SK-N-SH (cell line): ENCODE results near the gene SDS. TPM values are rescaled to one million over a fixed set of nuclear protein-coding genes. Genes with fewer than 3 reads are reported as not detected.

Source experiments
- CTCF ChIA-PET: fragments of 300-600, 350-600 bp; formaldehyde crosslinking; extraction: SDS; loops from one replicate; lab custom pipeline; 2021; lab: Yijun Ruan, JAX
- POLR2A ChIA-PET: fragments of 350-600 bp; sonication (Branson Sonifier 250); formaldehyde crosslinking; extraction: SDS; loops from one replicate; lab custom pipeline; 2020; ENCODE audit warnings: antibody characterized with exemption, inconsistent platforms; lab: Yijun Ruan, JAX
- DNase-seq: peaks from one replicate; pipeline ENCODE4 v3.0.0; 2012
- H2AFZ ChIP-seq: fragments of 200-600 bp; sonication (generic); 2 replicates; pipeline ENCODE4 v1.8.1; 2016; ENCODE audit warnings: antibody characterized with exemption, mild to moderate bottlenecking, low read depth
- H3F3A ChIP-seq: fragments of 200-600 bp; sonication (generic); replicated peaks from 2 replicates; pipeline ENCODE3; 2016; ENCODE audit warnings: antibody characterized with exemption, mild to moderate bottlenecking; ENCODE audit not compliant: insufficient read depth
- H3K27ac ChIP-seq, 2 experiments: fragments of 200-500 bp in 1 of 2; fragments of 200-600 bp in 1 of 2; sonication (Bioruptor generic) in 1 of 2; sonication (generic), shearing (Covaris generic) in 1 of 2; 2 replicates each; pipeline versions ENCODE4 v1.5.1 to v1.6.1; 2014 to 2016; ENCODE audit warnings: low read depth in 2 of 2, inconsistent platforms in 1 of 2, low read length in 1 of 2, mild to moderate bottlenecking in 1 of 2, mixed read lengths in 1 of 2
- H3K27me3 ChIP-seq: fragments of 200-600 bp; sonication (generic), shearing (Covaris generic); 2 replicates; pipeline ENCODE4 v1.6.1; 2016; ENCODE audit warnings: mixed run types; ENCODE audit not compliant: insufficient read depth
- H3K36me3 ChIP-seq, 2 experiments: fragments of 200-500 bp in 1 of 2; fragments of 200-600 bp in 1 of 2; sonication (Bioruptor generic) in 1 of 2; sonication (generic) in 1 of 2; replicated peaks in 1 of 2; 2 replicates each; pipeline versions ENCODE3 to v1.5.1; 2014 to 2016; ENCODE audit warnings: low read length in 1 of 2, mild to moderate bottlenecking in 1 of 2; ENCODE audit not compliant: insufficient read depth in 2 of 2, control insufficient read depth in 1 of 2
- H3K4me1 ChIP-seq, 2 experiments: fragments of 200-500 bp in 1 of 2; fragments of 200-600 bp in 1 of 2; sonication (Bioruptor generic) in 1 of 2; sonication (generic), shearing (Covaris generic) in 1 of 2; 2 replicates each; pipeline versions ENCODE4 v1.5.1 to v1.6.1; 2014 to 2016; ENCODE audit warnings: low read depth in 1 of 2, low read length in 1 of 2, mixed run types in 1 of 2; ENCODE audit not compliant: insufficient read depth in 2 of 2, control insufficient read depth in 1 of 2
- H3K4me2 ChIP-seq: fragments of 200-600 bp; sonication (generic), shearing (Covaris generic); 2 replicates; pipeline ENCODE4 v1.6.1; 2017; ENCODE audit warnings: mixed run types
- H3K4me3 ChIP-seq, 2 experiments: fragments of 200-500 bp in 1 of 2; fragments of 200-600 bp in 1 of 2; sonication (Bioruptor generic) in 1 of 2; sonication (generic), shearing (Covaris generic) in 1 of 2; 2 replicates each; pipeline versions ENCODE4 v1.5.1 to v1.8.1; 2014 to 2016; ENCODE audit warnings: low read depth in 2 of 2, inconsistent platforms in 1 of 2, low read length in 1 of 2, mild to moderate bottlenecking in 1 of 2, mixed read lengths in 1 of 2, moderate library complexity in 1 of 2
- H3K79me2 ChIP-seq: fragments of 200-600 bp; sonication (generic); 2 replicates; pipeline ENCODE4 v1.8.1; 2017; ENCODE audit warnings: mild to moderate bottlenecking; ENCODE audit not compliant: insufficient read depth
- H3K9ac ChIP-seq: fragments of 200-600 bp; sonication (generic); 2 replicates; pipeline ENCODE4 v1.6.1; 2017; ENCODE audit warnings: mixed run types
- H3K9me2 ChIP-seq: fragments of 200-600 bp; sonication (generic); 2 replicates; pipeline ENCODE4 v1.6.1; 2017; ENCODE audit warnings: mixed run types
- H3K9me3 ChIP-seq: fragments of 200-600 bp; sonication (generic); 2 replicates; pipeline ENCODE4 v1.6.1; 2017; ENCODE audit warnings: mixed run types, mild to moderate bottlenecking, moderate library complexity
- H4K20me1 ChIP-seq: fragments of 200-600 bp; sonication (generic); 2 replicates; pipeline ENCODE4 v1.6.1; 2017; ENCODE audit warnings: mild to moderate bottlenecking, mixed run types; ENCODE audit not compliant: insufficient read depth
- CHD2 ChIP-seq: fragments of 150-350 bp; IDR thresholded peaks from 2 replicates; pipeline ENCODE4 v1.6.1; 2018; ENCODE audit warnings: low read length; ENCODE audit not compliant: partially characterized antibody
- EP300 ChIP-seq, 2 experiments: IDR thresholded peaks; 2 replicates each; pipeline versions ENCODE4 v1.4.0 to v1.6.1; 2012; ENCODE audit warnings: borderline replicate concordance in 1 of 2, low read depth in 1 of 2, low read length in 1 of 2
- EZH2phosphoT487 ChIP-seq: fragments of 200-600 bp; sonication (generic); IDR thresholded peaks from 2 replicates; pipeline ENCODE4 v1.6.1; 2017; ENCODE audit warnings: low read depth, mixed run types, mild to moderate bottlenecking, antibody characterized with exemption, moderate library complexity, borderline replicate concordance
- FOSL2 ChIP-seq: IDR thresholded peaks from 2 replicates; pipeline ENCODE4 v1.4.0; 2012; ENCODE audit warnings: low read depth, mild to moderate bottlenecking, moderate library complexity, borderline replicate concordance
- FOXM1 ChIP-seq: IDR thresholded peaks from 2 replicates; pipeline ENCODE4 v1.4.0; 2012; ENCODE audit warnings: low read depth, mild to moderate bottlenecking
- GATA2 ChIP-seq: sonication (generic); formaldehyde crosslinking; IDR thresholded peaks from 2 replicates; pipeline ENCODE4 v1.5.0; 2020; ENCODE audit warnings: mild to moderate bottlenecking, missing genetic modification reagents
- MEF2A ChIP-seq: IDR thresholded peaks from 2 replicates; pipeline ENCODE4 v1.4.0; 2012; ENCODE audit warnings: low read depth, borderline replicate concordance
- POLR2AphosphoS5 ChIP-seq: IDR thresholded peaks from 2 replicates; pipeline ENCODE4 v1.6.1; 2012; ENCODE audit warnings: low read depth, low read length
- RXRA ChIP-seq: IDR thresholded peaks from 2 replicates; pipeline ENCODE4 v1.4.0; 2012; ENCODE audit warnings: low read depth, mild to moderate bottlenecking, borderline replicate concordance
- WGBS: methylation state at CpG from one replicate; pipeline ENCODE4 v1.1.6; 2017; ENCODE audit warnings: low lambda C conversion rate; 5-methylcytosine and 5-hydroxymethylcytosine counted together
- polyA plus RNA-seq, 3 experiments: library from polyadenylated mRNA; depleted of rRNA; stranded (reverse); fragments of >200 nt; gene quantifications; 2 replicates each; pipeline ENCODE4 v1.2.3, GENCODE V29; 2012
- TF ChIP-seq, protein P1 (sequence below): fragments of 150-350 bp; IDR thresholded peaks from 2 replicates; pipeline ENCODE4 v1.6.1; 2017; ENCODE audit warnings: antibody characterized with exemption, low read length, low read depth, borderline replicate concordance
- TF ChIP-seq, protein P2 (sequence below): IDR thresholded peaks from 2 replicates; pipeline ENCODE4 v1.4.0; 2012; ENCODE audit warnings: low read depth, borderline replicate concordance

Gene SDS
- polyA plus RNA-seq, 1 of the 3 experiments (the other 2 are of a cell fraction): 0.08 TPM

- Histone ChIP-seq H3K36me3 (no peaks in the 10 kb centered on the region), H4K20me1 (no peaks in the 10 kb centered on the region), H3K4me3 (no peak overlapping the region), H3K9me2 (no peaks in the 10 kb centered on the region), H3K9ac (no peak overlapping the region), H3F3A (no peaks in the 10 kb centered on the region), H3K4me1 (no peaks in the 10 kb centered on the region), H3K9me3 (no peaks in the 10 kb centered on the region), H3K27ac (no peak overlapping the region), H2AFZ (no peak overlapping the region), H3K4me2 (no peak overlapping the region), H3K79me2 (no peaks in the 10 kb centered on the region), H3K27me3 (no peaks in the 10 kb centered on the region)
- TF ChIP-seq MEF2A: no peak
- TF ChIP-seq, protein P1, sequence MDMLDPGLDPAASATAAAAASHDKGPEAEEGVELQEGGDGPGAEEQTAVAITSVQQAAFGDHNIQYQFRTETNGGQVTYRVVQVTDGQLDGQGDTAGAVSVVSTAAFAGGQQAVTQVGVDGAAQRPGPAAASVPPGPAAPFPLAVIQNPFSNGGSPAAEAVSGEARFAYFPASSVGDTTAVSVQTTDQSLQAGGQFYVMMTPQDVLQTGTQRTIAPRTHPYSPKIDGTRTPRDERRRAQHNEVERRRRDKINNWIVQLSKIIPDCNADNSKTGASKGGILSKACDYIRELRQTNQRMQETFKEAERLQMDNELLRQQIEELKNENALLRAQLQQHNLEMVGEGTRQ: no peak
- no peak for TF ChIP-seq FOSL2
- CTCF ChIA-PET: no interaction called here
- POLR2A ChIA-PET: no interaction called here
- no peak for DNase-seq
Observed at GRCh38 chr12:113351089-113351488, 52.6 kb downstream of the SDS start.

DNA sequence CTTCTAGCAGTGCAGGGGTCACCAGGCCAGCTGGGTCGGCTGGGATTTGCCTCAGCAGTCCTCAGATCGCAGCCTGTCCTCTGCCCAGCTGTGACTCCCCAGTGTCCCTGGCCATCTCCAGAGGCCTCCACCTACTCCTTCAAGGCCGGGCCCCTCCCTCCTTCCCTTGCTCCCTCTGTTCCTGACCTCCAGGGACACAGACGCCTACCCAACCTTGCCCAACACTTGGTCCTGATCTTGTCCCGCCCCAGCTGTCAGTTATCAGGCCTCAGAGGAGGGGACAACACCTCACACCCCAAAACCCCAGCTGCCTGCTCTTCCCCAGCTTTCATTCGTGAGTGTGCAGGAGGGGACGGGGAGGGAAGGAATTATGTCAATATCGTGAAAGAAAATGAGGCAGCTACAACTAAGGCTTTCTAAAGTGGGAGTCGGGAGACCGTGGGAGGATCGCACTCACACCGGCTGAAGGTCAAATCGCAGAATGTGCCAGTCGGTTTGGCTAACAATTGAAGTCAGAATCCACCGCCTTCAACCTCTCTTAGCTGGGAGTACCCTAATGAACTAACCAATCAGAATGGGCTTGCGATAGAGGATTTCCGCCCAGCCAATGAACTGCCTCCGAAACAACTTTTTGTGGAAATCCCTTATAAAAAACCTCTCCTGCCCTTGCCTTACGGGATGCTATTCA is 54.7 kb downstream of the SDS start:
- Histone ChIP-seq H3K79me2 (no peaks in the 10 kb centered on the region), H2AFZ (no peak overlapping the region), H3K27ac (no peak overlapping the region), H3K27me3 (no peaks in the 10 kb centered on the region), H3K36me3 (no peaks in the 10 kb centered on the region), H3K9me2 (no peaks in the 10 kb centered on the region), H4K20me1 (no peaks in the 10 kb centered on the region), H3K4me2 (no peak overlapping the region), H3K9me3 (no peaks in the 10 kb centered on the region), H3K9ac (no peak overlapping the region), H3K4me3 (no peak overlapping the region), H3K4me1 (no peaks in the 10 kb centered on the region), H3F3A (no peaks in the 10 kb centered on the region)
- TF ChIP-seq EZH2phosphoT487 (no peak), FOXM1 (no peak), POLR2AphosphoS5 (no peak), EP300 (IDR thresholded peaks at IDR 0.05; ENCODE audit: borderline replicate concordance in 1 of 2, low read depth in 1 of 2, low read length in 1 of 2) (no peak), GATA2 (CRISPR knock-in tag) (no peak), RXRA (no peak), FOSL2 (no peak), CHD2 (no peak)
- TF ChIP-seq, protein P2, sequence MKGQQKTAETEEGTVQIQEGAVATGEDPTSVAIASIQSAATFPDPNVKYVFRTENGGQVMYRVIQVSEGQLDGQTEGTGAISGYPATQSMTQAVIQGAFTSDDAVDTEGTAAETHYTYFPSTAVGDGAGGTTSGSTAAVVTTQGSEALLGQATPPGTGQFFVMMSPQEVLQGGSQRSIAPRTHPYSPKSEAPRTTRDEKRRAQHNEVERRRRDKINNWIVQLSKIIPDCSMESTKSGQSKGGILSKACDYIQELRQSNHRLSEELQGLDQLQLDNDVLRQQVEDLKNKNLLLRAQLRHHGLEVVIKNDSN: no peak
- 81% methylated on average over 19 of the region's 19 CpGs for WGBS
- CTCF ChIA-PET: interaction anchor here (0.7 kb wide), 1 partner anchor 9 kb away, joined by 3 read pairs; the partner anchor contains the start of gene PLBD2
- POLR2A ChIA-PET: no interaction called here
- no peak for DNase-seq
